GM20000 (cell line): ENCODE data around the gene MID1.

Source experiments
- DNase-seq: peaks from one replicate; pipeline ENCODE4 v3.0.0; 2012; ENCODE audit warnings: low spot score
- CTCF ChIP-seq: IDR thresholded peaks from 2 replicates; pipeline ENCODE4 v1.5.1; 2012; ENCODE audit warnings: mild to moderate bottlenecking, control low read depth; ENCODE audit errors: extremely low read depth, missing control alignments

Gene MID1

GRCh38 chrX:10631416-10632145 is 11.2 kb upstream of the MID1 start:
- DNase-seq, result no peak
- no peak for TF ChIP-seq CTCF

- TF ChIP-seq CTCF, result no peak
- DNase-seq, result no peak
These were observed 9.9 kb upstream of the MID1 start for GRCh38 chrX:10630320-10630719.

- DNase-seq, result no peak
- no peak for TF ChIP-seq CTCF
These were observed 9.5 kb upstream of the MID1 start for GRCh38 chrX:10629905-10630304.

- TF ChIP-seq CTCF, result no peak
- no peak for DNase-seq
These were observed 8.5 kb upstream of the MID1 start for GRCh38 chrX:10628906-10629305.

- TF ChIP-seq CTCF, result no peak
These were observed 1.8 kb upstream of the MID1 start for GRCh38 chrX:10622197-10622596.

GRCh38 chrX:10619425-10620046 is 849 bp downstream of the MID1 start:
- TF ChIP-seq CTCF, result no peak
- peak; percentile 10 for DNase-seq

More at GRCh38 chrX:10622197-10622596, 1.8 kb upstream of the MID1 start:
- no peak for DNase-seq

GRCh38 chrX:10618961-10619360 is 1.4 kb downstream of the MID1 start:
- no peak for TF ChIP-seq CTCF
- no peak for DNase-seq
